ENCODE measurements around the gene PRMT1.

Gene PRMT1

GRCh38 chr19:49651820-49652550, 25.1 kb upstream of the PRMT1 start:
- DNase-seq, result no peak

- no peak for DNase-seq
These were observed 24.3 kb upstream of the PRMT1 start for GRCh38 chr19:49652551-49653465.

GRCh38 chr19:49653466-49653806, 23.6 kb upstream of the PRMT1 start:
- no peak for DNase-seq

- no peak for DNase-seq
These were observed 22.5 kb upstream of the PRMT1 start for GRCh38 chr19:49654581-49654980.

- no peak for DNase-seq
These were observed 21.3 kb upstream of the PRMT1 start for GRCh38 chr19:49655570-49656455.

GRCh38 chr19:49656456-49657109, 20.5 kb upstream of the PRMT1 start:
- DNase-seq, result no peak

- no peak for DNase-seq
These were observed 19.5 kb upstream of the PRMT1 start for GRCh38 chr19:49657493-49658138.

GRCh38 chr19:49658139-49658517, 18.9 kb upstream of the PRMT1 start:
- no peak for DNase-seq

GRCh38 chr19:49658566-49659442, 18.3 kb upstream of the PRMT1 start:
- DNase-seq, result no peak

GRCh38 chr19:49660338-49660961, 16.6 kb upstream of the PRMT1 start:
- DNase-seq, result no peak

GRCh38 chr19:49662011-49662410, 15.1 kb upstream of the PRMT1 start:
- DNase-seq, result no peak

- no peak for DNase-seq
These were observed 13.8 kb upstream of the PRMT1 start for GRCh38 chr19:49663224-49663623.

- peak; percentile 71 to 75 for DNase-seq
These were observed 12.7 kb upstream of the PRMT1 start for GRCh38 chr19:49664171-49665035.

- DNase-seq, result no peak
These were observed 12.1 kb upstream of the PRMT1 start for GRCh38 chr19:49665036-49665350.

GRCh38 chr19:49665351-49666119, 11.5 kb upstream of the PRMT1 start, which contains the start of the genes BCL2L12 and IRF3:
BCL2L12 (plus strand) TSS chr19:49665933; CDS start chr19:49666693, 760 bp downstream.
IRF3 (minus strand) TSS chr19:49665857; CDS start chr19:49664838, 1,019 bp downstream.
- peak; percentile 98 for DNase-seq

GRCh38 chr19:49666120-49666444, 11.0 kb upstream of the PRMT1 start:
- no peak for DNase-seq

- no peak for DNase-seq
These were observed 9.6 kb upstream of the PRMT1 start for GRCh38 chr19:49667473-49667872.

GRCh38 chr19:49669516-49669915, 7.6 kb upstream of the PRMT1 start:
- DNase-seq, result peak; percentile 50 to 52
